ENCODE data around the gene LTA. TPM values are rescaled to one million over a fixed set of nuclear protein-coding genes. Genes with fewer than 3 reads are reported as not detected.

LTA gene
- total and polyA plus RNA-seq, 2 experiments from 2014 or later = not detected

- no peak for DNase-seq
- WGBS, 2 experiments (ENCODE audit: low coverage in 1 of 2, low lambda C conversion rate in 2 of 2, missing lambda C conversion rate in 2 of 2) = 73 to 75% methylated on average over 2 of the region's 2 CpGs
- 0 out of 2 replicates have a peak, but pooled peaks cover 4% of the 10 kb centered on the region for H3K4me1 ChIP-seq (ENCODE audit: insufficient read depth)
- H3K4me2 ChIP-seq (ENCODE audit: unreplicated experiment) = no peak overlapping the region
- peaks cover 19% of the 10 kb centered on the region for H3F3A ChIP-seq (ENCODE audit: insufficient read depth)
- no peaks in the 10 kb centered on the region for H4K20me1 ChIP-seq (ENCODE audit: insufficient read depth)
- no peak overlapping the region for H2AFZ ChIP-seq
- TF ChIP-seq EZH2phosphoT487 (IDR thresholded peaks at IDR 0.05; ENCODE audit: insufficient read depth, low read depth) (no peak), EZH2 (IDR thresholded peaks at IDR 0.05; ENCODE audit: insufficient read depth, poor library complexity, severe bottlenecking) (no peak)
- H3K27ac ChIP-seq = no peak overlapping the region
- H3K4me3 ChIP-seq = no peak overlapping the region
- H3K9ac ChIP-seq = no peak overlapping the region
- in situ Hi-C loops (cut with MboI) = no loop called here
- peaks cover 15% of the 10 kb centered on the region for H3K79me2 ChIP-seq (ENCODE audit: insufficient read depth)
- H3K27me3 ChIP-seq (replicated peaks; ENCODE audit: insufficient read depth) = no peaks in the 10 kb centered on the region
- H3K9me2 ChIP-seq (ENCODE audit: insufficient read depth) = no peaks in the 10 kb centered on the region
- H3K9me3 ChIP-seq (ENCODE audit: low read depth) = no peaks in the 10 kb centered on the region
- no peaks in the 10 kb centered on the region for H3K36me3 ChIP-seq (ENCODE audit: low read depth)
Measured at GRCh38 chr6:31617010-31617409, 44.9 kb downstream of the LTA start.

- Histone ChIP-seq H3K9me3 (ENCODE audit: low read depth) (no peaks in the 10 kb centered on the region), H3K9ac (peak overlapping the region; percentile 99), H3K4me1 (ENCODE audit: insufficient read depth) (0 out of 2 replicates have a peak, but pooled peaks cover 14% of the 10 kb centered on the region), H3K4me2 (ENCODE audit: unreplicated experiment) (peak overlapping the region; percentile 99), H3K27ac (peak overlapping the region; percentile 97), H3K4me3 (peak overlapping the region; percentile 95), H3K27me3 (replicated peaks; ENCODE audit: insufficient read depth) (no peaks in the 10 kb centered on the region), H3K36me3 (ENCODE audit: low read depth) (peaks cover 20% of the 10 kb centered on the region), H2AFZ (peak overlapping the region; percentile 78), H3K9me2 (ENCODE audit: insufficient read depth) (no peaks in the 10 kb centered on the region), H4K20me1 (ENCODE audit: insufficient read depth) (peaks cover 7% of the 10 kb centered on the region; the same call in 1 of the 2 replicates), H3F3A (ENCODE audit: insufficient read depth) (peaks cover 20% of the 10 kb centered on the region), H3K79me2 (ENCODE audit: insufficient read depth) (peaks cover 45% of the 10 kb centered on the region)
- TF ChIP-seq EZH2 (IDR thresholded peaks at IDR 0.05; ENCODE audit: insufficient read depth, poor library complexity, severe bottlenecking) (no peak), EZH2phosphoT487 (IDR thresholded peaks at IDR 0.05; ENCODE audit: insufficient read depth, low read depth) (no peak)
- in situ Hi-C loops (cut with MboI) = no loop called here
- DNase-seq = peak; percentile 100
- WGBS, 2 experiments (ENCODE audit: low coverage in 1 of 2, low lambda C conversion rate in 2 of 2, missing lambda C conversion rate in 2 of 2) = 0 to 1% methylated on average over 34 to 50 of the region's 50 CpGs
Measured at GRCh38 chr6:31619805-31620585, 47.9 kb downstream of the LTA start.

- peaks cover 52% of the 10 kb centered on the region for H3K79me2 ChIP-seq (ENCODE audit: insufficient read depth)
- no peaks in the 10 kb centered on the region for H3K9me3 ChIP-seq (ENCODE audit: low read depth)
- WGBS, 2 experiments (ENCODE audit: low coverage in 1 of 2, low lambda C conversion rate in 2 of 2, missing lambda C conversion rate in 2 of 2) = 1% methylated on average over 14 to 63 of the region's 67 CpGs
- peaks cover 20% of the 10 kb centered on the region for H3F3A ChIP-seq (ENCODE audit: insufficient read depth)
- H3K27me3 ChIP-seq (replicated peaks; ENCODE audit: insufficient read depth) = no peaks in the 10 kb centered on the region
- peak within 1 kb of the TSS; percentile 78 for H2AFZ ChIP-seq
- peaks cover 7% of the 10 kb centered on the region; the same call in 1 of the 2 replicates for H4K20me1 ChIP-seq (ENCODE audit: insufficient read depth)
- 0 out of 2 replicates have a peak, but pooled peaks cover 14% of the 10 kb centered on the region for H3K4me1 ChIP-seq (ENCODE audit: insufficient read depth)
- H3K4me2 ChIP-seq (ENCODE audit: unreplicated experiment) = peak within 1 kb of the TSS; percentile 99
- peak within 1 kb of the TSS; percentile 97 for H3K27ac ChIP-seq
- no peaks in the 10 kb centered on the region for H3K9me2 ChIP-seq (ENCODE audit: insufficient read depth)
- peak within 1 kb of the TSS; percentile 99 for H3K9ac ChIP-seq
- peaks cover 27% of the 10 kb centered on the region for H3K36me3 ChIP-seq (ENCODE audit: low read depth)
- in situ Hi-C loops (cut with MboI) = no loop called here
- peak within 1 kb of the TSS; percentile 95 for H3K4me3 ChIP-seq
- TF ChIP-seq EZH2 (IDR thresholded peaks at IDR 0.05; ENCODE audit: insufficient read depth, poor library complexity, severe bottlenecking) (no peak), EZH2phosphoT487 (IDR thresholded peaks at IDR 0.05; ENCODE audit: insufficient read depth, low read depth) (no peak)
- DNase-seq = peak; percentile 88
Measured at GRCh38 chr6:31620586-31621319, 48.7 kb downstream of the LTA start, which contains the start of gene PRRC2A. TSS of gene PRRC2A (plus strand) at chr6:31620715. CDS start at chr6:31622790, 2,075 bp downstream.

DNA sequence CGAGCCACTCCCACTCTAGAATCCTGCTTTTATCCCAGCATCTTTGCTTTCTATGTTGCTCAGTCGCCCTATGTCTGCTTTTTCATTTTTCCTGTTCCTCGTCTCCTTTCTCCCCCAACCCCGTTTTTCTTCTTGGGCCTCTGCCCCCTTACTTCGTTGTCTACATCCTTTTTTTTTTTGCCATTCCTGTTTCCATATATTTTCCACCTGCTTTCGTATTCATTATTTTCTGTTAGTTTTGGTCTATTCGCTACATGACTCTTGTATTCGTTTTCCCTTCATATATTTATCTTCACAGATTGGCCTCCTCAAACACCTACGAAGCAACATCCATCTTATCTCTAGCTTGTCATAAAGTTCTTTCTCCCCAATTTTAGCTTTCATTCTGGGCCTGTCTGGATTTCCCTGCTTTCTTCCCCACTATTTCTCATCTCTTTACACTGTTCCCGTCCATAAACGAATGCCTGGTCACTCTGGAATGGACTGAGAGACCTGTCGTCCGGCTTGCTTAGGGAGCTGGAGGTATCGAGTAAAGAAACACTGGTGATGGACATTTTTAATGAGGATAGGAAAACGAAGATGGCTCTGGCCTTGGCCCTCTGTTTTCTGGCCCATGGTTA lies 49.3 kb downstream of the LTA start:
- H4K20me1 ChIP-seq (ENCODE audit: insufficient read depth) = peaks cover 7% of the 10 kb centered on the region; the same call in 1 of the 2 replicates

More for the DNA sequence above, 49.3 kb downstream of the LTA start:
- 6% methylated on average over 15 of the region's 15 CpGs for WGBS, 2 experiments (ENCODE audit: low coverage in 1 of 2, low lambda C conversion rate in 2 of 2, missing lambda C conversion rate in 2 of 2)
- peak overlapping the region; percentile 97 for H3K27ac ChIP-seq
- H3K4me3 ChIP-seq = peak overlapping the region; percentile 95
- peak; percentile 41 for DNase-seq
- H2AFZ ChIP-seq = peak overlapping the region; percentile 60
- H3K9me3 ChIP-seq (ENCODE audit: low read depth) = no peaks in the 10 kb centered on the region
- H3K9me2 ChIP-seq (ENCODE audit: insufficient read depth) = no peaks in the 10 kb centered on the region
- in situ Hi-C loops (cut with MboI) = no loop called here
- 0 out of 2 replicates have a peak, but pooled peaks cover 14% of the 10 kb centered on the region for H3K4me1 ChIP-seq (ENCODE audit: insufficient read depth)
- peaks cover 59% of the 10 kb centered on the region for H3K79me2 ChIP-seq (ENCODE audit: insufficient read depth)
- H3K36me3 ChIP-seq (ENCODE audit: low read depth) = peaks cover 34% of the 10 kb centered on the region
- TF ChIP-seq EZH2phosphoT487 (IDR thresholded peaks at IDR 0.05; ENCODE audit: insufficient read depth, low read depth) (no peak), EZH2 (IDR thresholded peaks at IDR 0.05; ENCODE audit: insufficient read depth, poor library complexity, severe bottlenecking) (no peak)
- no peaks in the 10 kb centered on the region for H3K27me3 ChIP-seq (replicated peaks; ENCODE audit: insufficient read depth)
- peak overlapping the region; percentile 99 for H3K9ac ChIP-seq
- peak overlapping the region; percentile 99 for H3K4me2 ChIP-seq (ENCODE audit: unreplicated experiment)
- H3F3A ChIP-seq (ENCODE audit: insufficient read depth) = peaks cover 20% of the 10 kb centered on the region

Data from GM23248 (cell line).